ENCODE measurements around the gene SDF2L1. TPM values are rescaled to one million over a fixed set of nuclear protein-coding genes. Genes with fewer than 3 reads are reported as not detected.

Gene SDF2L1
- total and polyA plus RNA-seq, 10 of the 15 experiments (the other 5 are each of a cell fraction or from before 2014, with no cell fraction given) = 3.0 to 214 (median 55.5) TPM

DNA sequence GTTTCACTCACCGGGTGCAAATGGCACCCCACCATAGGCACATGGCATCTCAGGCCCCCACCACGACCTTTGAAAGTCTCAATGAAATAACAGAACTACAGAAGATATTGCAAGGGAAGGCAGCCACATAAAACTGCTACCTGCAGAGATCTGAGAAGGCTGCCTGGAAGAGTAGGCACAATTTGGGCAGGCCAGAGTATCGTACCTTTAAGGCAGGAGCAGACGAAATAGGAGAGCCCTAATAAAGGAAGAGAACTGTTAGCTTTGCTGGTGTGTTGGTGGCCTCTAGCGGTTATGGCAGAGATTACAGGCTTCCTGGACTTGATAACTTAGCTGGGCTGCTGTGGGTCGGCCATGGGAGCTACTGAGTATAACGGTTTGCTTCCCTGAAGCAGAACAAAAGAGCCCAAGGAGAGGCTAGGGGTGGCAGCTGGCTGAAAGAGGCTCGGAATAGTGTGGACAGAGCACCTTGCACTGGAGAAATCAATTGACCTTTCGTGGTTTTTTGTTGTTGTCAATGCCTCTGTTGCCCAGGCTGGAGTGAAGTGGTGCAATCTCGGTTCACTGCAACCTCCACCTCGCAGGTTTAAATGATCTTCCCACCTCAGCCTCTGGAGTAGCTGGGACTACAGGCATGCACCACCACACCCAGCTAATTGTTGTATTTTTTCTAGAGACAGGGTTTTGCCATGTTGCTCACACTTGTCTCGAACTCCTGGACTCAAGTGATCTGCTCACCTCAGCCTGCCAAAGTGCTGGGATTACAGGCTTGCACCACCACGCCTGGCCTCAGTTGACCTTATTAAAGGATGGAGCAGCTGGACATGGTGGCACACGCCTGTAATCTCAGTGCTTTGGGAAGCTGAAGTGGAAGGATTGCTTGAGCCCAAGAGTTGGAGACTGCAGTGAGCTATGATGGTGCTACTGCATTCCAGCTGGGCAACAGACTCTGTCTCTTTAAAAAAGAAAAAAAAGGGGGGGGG is 4.8 kb downstream of the SDF2L1 start:
- no peak overlapping the region for H3K4me3 ChIP-seq
- in situ Hi-C loops (cut with MboI) = no loop called here
- POLR2A ChIA-PET = interaction anchor here (0.6 to 1.1 kb wide), 3 partner anchors 19 to 60 kb away, joined by 3 to 5 read pairs (median 5); partner anchors contain the start of gene PPIL2
- no peaks in the 10 kb centered on the region for H3K27me3 ChIP-seq (replicated peaks in 1 of 2; ENCODE audit: control insufficient read depth in 2 of 2, insufficient read depth in 2 of 2, low read length in 1 of 2)
- BruUV-seq (replicated peaks) = no TSS peak
- SMC1A ChIA-PET (ENCODE audit: uncharacterized antibody, unreplicated experiment) = interaction anchor here (0.7 to 3.0 kb wide), 13 partner anchors 9 to 306 kb away, joined by 3 to 23 read pairs (median 4); partner anchors contain the start of genes PPIL2, PPM1F and YDJC
- DNase-seq (ENCODE audit: low read depth, low spot score) (peak; percentile 52), FAIRE-seq (peak; percentile 97), ATAC-seq (peak; percentile 36)
- peak overlapping the region; percentile 65 for H2AFZ ChIP-seq (ENCODE audit: control insufficient read depth, low read depth, low read length)
- H3K79me2 ChIP-seq (ENCODE audit: control insufficient read depth, insufficient read depth, low read length) = peaks cover 26% of the 10 kb centered on the region
- H3K36me3 ChIP-seq (ENCODE audit: control insufficient read depth in 2 of 2, insufficient read depth in 2 of 2, low read length in 1 of 2) = peaks cover 3 to 6% of the 10 kb centered on the region in 2 experiments
- peaks cover 4% of the 10 kb centered on the region; the same call in 1 of the 2 replicates for H4K20me1 ChIP-seq (ENCODE audit: control insufficient read depth, insufficient read depth)
- RAD21 ChIA-PET (ENCODE audit: unreplicated experiment) = interaction anchor here (0.6 to 3.6 kb wide), 13 partner anchors 10 to 547 kb away, joined by 3 to 19 read pairs (median 3); partner anchors contain the start of genes CCDC116, PPIL2, PPM1F and YDJC
- CTCF ChIA-PET = interaction anchor here (0.6 to 3.0 kb wide), 25 partner anchors 9 to 793 kb away, joined by 3 to 60 read pairs (median 4); partner anchors contain the start of genes PPIL2, PPM1F and YDJC
- H3K9me3 ChIP-seq (replicated peaks; ENCODE audit: control insufficient read depth, insufficient read depth, low read length) = no peaks in the 10 kb centered on the region
- 47% methylated on average over 14 of the region's 14 CpGs for WGBS (ENCODE audit: insufficient coverage, insufficient replicate concordance, low lambda C conversion rate, missing lambda C conversion rate)
- no peak overlapping the region for H3K27ac ChIP-seq (ENCODE audit: control insufficient read depth, insufficient read depth)
- peaks cover 12% of the 10 kb centered on the region for H3K4me1 ChIP-seq (ENCODE audit: control insufficient read depth, insufficient read depth, low read length)
- no peak overlapping the region for H3K9ac ChIP-seq (ENCODE audit: control insufficient read depth, insufficient read depth, low read length)
- intact Hi-C loops (cut with micrococcal nuclease; ENCODE audit: unreplicated experiment) = loop anchor here (10.0 kb wide), 1 partner anchor 62 kb away; no protein-coding TSS in a partner anchor
- H3K4me2 ChIP-seq (ENCODE audit: control insufficient read depth, insufficient read depth) = 0 out of 2 replicates have a peak overlapping the region, but pooled peaks have one; percentile 17
- no peak for TF ChIP-seq NR2F1 (conservative IDR thresholded peaks at IDR 0.05)
- no peak for TF ChIP-seq ZNF217 (IDR thresholded peaks at IDR 0.05)
- TF ChIP-seq SRF (IDR thresholded peaks at IDR 0.05; ENCODE audit: low read depth in 2 of 2, low read length in 2 of 2) = 0 out of 4 replicates have a peak, but pooled peaks of 1 of the 2 experiments have one; percentile 44
- TF ChIP-seq YY1 (IDR thresholded peaks at IDR 0.05; ENCODE audit: low read depth, low read length) = peak; percentile 83
- TF ChIP-seq, protein P1, sequence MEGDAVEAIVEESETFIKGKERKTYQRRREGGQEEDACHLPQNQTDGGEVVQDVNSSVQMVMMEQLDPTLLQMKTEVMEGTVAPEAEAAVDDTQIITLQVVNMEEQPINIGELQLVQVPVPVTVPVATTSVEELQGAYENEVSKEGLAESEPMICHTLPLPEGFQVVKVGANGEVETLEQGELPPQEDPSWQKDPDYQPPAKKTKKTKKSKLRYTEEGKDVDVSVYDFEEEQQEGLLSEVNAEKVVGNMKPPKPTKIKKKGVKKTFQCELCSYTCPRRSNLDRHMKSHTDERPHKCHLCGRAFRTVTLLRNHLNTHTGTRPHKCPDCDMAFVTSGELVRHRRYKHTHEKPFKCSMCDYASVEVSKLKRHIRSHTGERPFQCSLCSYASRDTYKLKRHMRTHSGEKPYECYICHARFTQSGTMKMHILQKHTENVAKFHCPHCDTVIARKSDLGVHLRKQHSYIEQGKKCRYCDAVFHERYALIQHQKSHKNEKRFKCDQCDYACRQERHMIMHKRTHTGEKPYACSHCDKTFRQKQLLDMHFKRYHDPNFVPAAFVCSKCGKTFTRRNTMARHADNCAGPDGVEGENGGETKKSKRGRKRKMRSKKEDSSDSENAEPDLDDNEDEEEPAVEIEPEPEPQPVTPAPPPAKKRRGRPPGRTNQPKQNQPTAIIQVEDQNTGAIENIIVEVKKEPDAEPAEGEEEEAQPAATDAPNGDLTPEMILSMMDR (IDR thresholded peaks at IDR 0.05 in 2 of 3, conservative IDR thresholded peaks at IDR 0.05 in 1 of 3; ENCODE audit: control insufficient read depth in 2 of 3, extremely low read depth in 1 of 3, insufficient read depth in 1 of 3, low read depth in 3 of 3, low read length in 3 of 3) = peak; percentile 89 to 97 (median 90); a peak in 5 of 6 replicates
- TF ChIP-seq SMC3 (IDR thresholded peaks at IDR 0.05; ENCODE audit: borderline replicate concordance, low read length) = peak; percentile 70
- TF ChIP-seq SMARCA5 (IDR thresholded peaks at IDR 0.05) = peak; percentile 64; the same call in 1 of the 2 replicates
- TF ChIP-seq RAD21 (IDR thresholded peaks at IDR 0.05; ENCODE audit: insufficient read depth, low read depth, low read length) = peak; percentile 96
- TF ChIP-seq RUNX3 (IDR thresholded peaks at IDR 0.05; ENCODE audit: low read length) = no peak
- TF ChIP-seq HCFC1 (IDR thresholded peaks at IDR 0.05; ENCODE audit: low read length) = 0 out of 2 replicates have a peak, but pooled peaks have one; percentile 19
- peak; percentile 40; the same call in 1 of the 3 replicates for TF ChIP-seq POU2F2 (IDR thresholded peaks at IDR 0.05; ENCODE audit: borderline replicate concordance, low read depth, low read length)
- TF ChIP-seq WRNIP1 (IDR thresholded peaks at IDR 0.05; ENCODE audit: borderline replicate concordance, low read depth, low read length) = 0 out of 2 replicates have a peak, but pooled peaks have one; percentile 29
- TF ChIP-seq, protein P2, sequence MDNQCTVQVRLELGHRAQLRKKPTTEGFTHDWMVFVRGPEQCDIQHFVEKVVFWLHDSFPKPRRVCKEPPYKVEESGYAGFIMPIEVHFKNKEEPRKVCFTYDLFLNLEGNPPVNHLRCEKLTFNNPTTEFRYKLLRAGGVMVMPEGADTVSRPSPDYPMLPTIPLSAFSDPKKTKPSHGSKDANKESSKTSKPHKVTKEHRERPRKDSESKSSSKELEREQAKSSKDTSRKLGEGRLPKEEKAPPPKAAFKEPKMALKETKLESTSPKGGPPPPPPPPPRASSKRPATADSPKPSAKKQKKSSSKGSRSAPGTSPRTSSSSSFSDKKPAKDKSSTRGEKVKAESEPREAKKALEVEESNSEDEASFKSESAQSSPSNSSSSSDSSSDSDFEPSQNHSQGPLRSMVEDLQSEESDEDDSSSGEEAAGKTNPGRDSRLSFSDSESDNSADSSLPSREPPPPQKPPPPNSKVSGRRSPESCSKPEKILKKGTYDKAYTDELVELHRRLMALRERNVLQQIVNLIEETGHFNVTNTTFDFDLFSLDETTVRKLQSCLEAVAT (IDR thresholded peaks at IDR 0.05) = peak; percentile 82

Measured in GM12878 (cell line).